HG02588 (cell line): ENCODE results near the gene NFIB.

Source experiments
- ATAC-seq: cut with Tn5 transposase; IDR thresholded peaks from one replicate; pipeline ENCODE4 v1.9.1; 2021; ENCODE audit warnings: mild to moderate bottlenecking, moderate library complexity; ENCODE audit not compliant: unreplicated experiment

NFIB gene

GRCh38 chr9:14052359-14052758 is 261.6 kb downstream of the NFIB start:
- no peak for ATAC-seq

GRCh38 chr9:14051419-14051818 is 262.5 kb downstream of the NFIB start:
- no peak for ATAC-seq

GRCh38 chr9:14043483-14043882 is 270.5 kb downstream of the NFIB start:
- no peak for ATAC-seq

- no peak for ATAC-seq
Measured at GRCh38 chr9:14037331-14037730, 276.6 kb downstream of the NFIB start.

GRCh38 chr9:14033067-14033466 is 280.9 kb downstream of the NFIB start:
- ATAC-seq: no peak
